Gastroesophageal sphincter (tissue), 4 donors: ENCODE data around the gene CNOT11. TPM values are rescaled to one million over a fixed set of nuclear protein-coding genes. Genes with fewer than 3 reads are reported as not detected.

Experiments used
- ATAC-seq: fragments of 150-250 bp; one replicate; pipeline ENCODE4 v1.9.1; 2016; ENCODE audit warnings: mild to moderate bottlenecking, moderate library complexity
- H3K27ac ChIP-seq, 4 donors: fragments of 200-600 bp; sonication (generic) in 3 of 4; 1 replicate in 3 of 4; 2 replicates in 1 of 4; pipeline ENCODE4 v1.5.1; 2016 to 2019
- H3K27me3 ChIP-seq: fragments of 200-600 bp; sonication (generic); one replicate; pipeline ENCODE4 v1.5.1; 2019
- H3K36me3 ChIP-seq, 2 donors: fragments of 200-600 bp; sonication (generic); one replicate each; pipeline ENCODE4 v1.5.1; 2019; ENCODE audit warnings: control low read depth in 1 of 2
- H3K4me1 ChIP-seq, 3 donors: fragments of 200-600 bp; sonication (generic); 1 replicate in 2 of 3; 2 replicates in 1 of 3; pipeline ENCODE4 v1.5.1; 2016 to 2019; ENCODE audit warnings: control low read depth in 2 of 3
- H3K4me3 ChIP-seq, 2 donors: fragments of 200-600 bp; sonication (generic); one replicate each; pipeline ENCODE4 v1.5.1; 2019; ENCODE audit warnings: mild to moderate bottlenecking in 1 of 2, moderate library complexity in 1 of 2
- H3K9me3 ChIP-seq, 3 donors: fragments of 200-600 bp; sonication (generic); one replicate each; pipeline ENCODE4 v1.5.1; 2017 to 2019; ENCODE audit warnings: control low read depth in 2 of 3
- CTCF ChIP-seq, 4 experiments: fragments of 200-600 bp in 2 of 4; fragments of 450-650 bp in 2 of 4; sonication (generic) in 1 of 4; IDR thresholded peaks; one replicate each; pipeline ENCODE4 v1.5.1; 2017 to 2019; ENCODE audit warnings: antibody characterized with exemption in 4 of 4, mild to moderate bottlenecking in 2 of 4, moderate library complexity in 2 of 4
- EP300 ChIP-seq: sonication (generic); formaldehyde crosslinking; IDR thresholded peaks from one replicate; pipeline ENCODE4 v1.6.1; 2017; ENCODE audit warnings: antibody characterized with exemption, mild to moderate bottlenecking
- POLR2A ChIP-seq, 2 donors: fragments of 450-650 bp; IDR thresholded peaks; one replicate each; pipeline ENCODE4 v1.6.1; 2017; ENCODE audit warnings: antibody characterized with exemption in 2 of 2, mild to moderate bottlenecking in 2 of 2, moderate library complexity in 1 of 2
- POLR2AphosphoS5 ChIP-seq: sonication (generic); formaldehyde crosslinking; IDR thresholded peaks from one replicate; pipeline ENCODE4 v1.6.1; 2017; ENCODE audit warnings: antibody characterized with exemption
- WGBS, 2 donors: methylation state at CpG; one replicate each; pipeline ENCODE4 v1.1.5; 2018; ENCODE audit warnings: low coverage in 1 of 2; 5-methylcytosine and 5-hydroxymethylcytosine counted together
- total RNA-seq, 4 donors: library from RNA; depleted of rRNA; stranded (reverse); fragments of >200 nt; gene quantifications; one replicate each; pipeline ENCODE4 v1.1.0, GENCODE V29; 2016

CNOT11 gene
- total RNA-seq, 4 donors from 2014 or later: 26.8 to 36.7 (median 27.8) TPM

- WGBS, 2 donors: 70 to 100% methylated on average over 1 of the region's 1 CpG
- TF ChIP-seq POLR2A (IDR thresholded peaks at IDR 0.05) (no peak), EP300 (no peak), CTCF (IDR thresholded peaks at IDR 0.05) (no peak), POLR2AphosphoS5 (no peak)
- no peak overlapping the region for H3K4me3 ChIP-seq
Observed at GRCh38 chr2:101303688-101304087, 51.0 kb downstream of the CNOT11 start.

GRCh38 chr2:101305035-101305434, 52.3 kb downstream of the CNOT11 start:
- ATAC-seq: no peak
- no peaks in the 10 kb centered on the region for H3K36me3 ChIP-seq
- TF ChIP-seq EP300 (no peak), POLR2A (IDR thresholded peaks at IDR 0.05) (no peak), POLR2AphosphoS5 (no peak), CTCF (IDR thresholded peaks at IDR 0.05) (no peak)
- H3K4me3 ChIP-seq: no peak overlapping the region
- H3K9me3 ChIP-seq: no peaks in the 10 kb centered on the region
- H3K27ac ChIP-seq: peak overlapping the region in 2 of 4 donors; percentile 86 to 91
- WGBS, 2 donors: 33 to 63% methylated on average over 1 to 3 of the region's 4 CpGs
- peaks cover 0 to 88% (median 19%) of the 10 kb centered on the region in 3 donors for H3K4me1 ChIP-seq
- H3K27me3 ChIP-seq: no peaks in the 10 kb centered on the region

More at GRCh38 chr2:101303688-101304087, 51.0 kb downstream of the CNOT11 start:
- H3K36me3 ChIP-seq: no peaks in the 10 kb centered on the region
- no peak for ATAC-seq
- no peak overlapping the region for H3K27ac ChIP-seq
- H3K9me3 ChIP-seq: no peaks in the 10 kb centered on the region
- no peaks in the 10 kb centered on the region for H3K27me3 ChIP-seq
- peaks cover 0 to 92% (median 29%) of the 10 kb centered on the region in 3 donors for H3K4me1 ChIP-seq

- Histone ChIP-seq H3K36me3 (no peaks in the 10 kb centered on the region), H3K4me3 (peak overlapping the region in 1 of 2 donors; percentile 99), H3K9me3 (no peaks in the 10 kb centered on the region), H3K4me1 (peaks cover 0 to 83% (median 18%) of the 10 kb centered on the region in 3 donors), H3K27ac (peak overlapping the region in 3 of 4 donors; percentile 86 to 91 (median 86)), H3K27me3 (no peaks in the 10 kb centered on the region)
- no peak for ATAC-seq
- TF ChIP-seq POLR2AphosphoS5 (peak; percentile 29), CTCF (IDR thresholded peaks at IDR 0.05) (no peak), POLR2A (IDR thresholded peaks at IDR 0.05) (no peak), EP300 (no peak)
- WGBS, 2 donors: 40 to 42% methylated on average over 5 to 6 of the region's 7 CpGs
Observed at GRCh38 chr2:101305492-101306078, 52.9 kb downstream of the CNOT11 start.

- H3K4me3 ChIP-seq: peak overlapping the region; percentile 81 to 99
- no peak for ATAC-seq
- H3K27ac ChIP-seq: peak overlapping the region in 3 of 4 donors; percentile 86 to 91 (median 86)
- H3K27me3 ChIP-seq: no peaks in the 10 kb centered on the region
- no peaks in the 10 kb centered on the region for H3K9me3 ChIP-seq
- H3K4me1 ChIP-seq: peaks cover 0 to 75% (median 18%) of the 10 kb centered on the region in 3 donors
- WGBS, 2 donors: 52 to 64% methylated on average over 5 to 7 of the region's 7 CpGs
- H3K36me3 ChIP-seq: no peaks in the 10 kb centered on the region
- TF ChIP-seq POLR2A (IDR thresholded peaks at IDR 0.05): no peak
- no peak for TF ChIP-seq EP300
- TF ChIP-seq POLR2AphosphoS5: no peak
- TF ChIP-seq CTCF (IDR thresholded peaks at IDR 0.05): no peak
Observed at GRCh38 chr2:101306410-101306809, 53.7 kb downstream of the CNOT11 start.

- peaks cover 0 to 64% (median 18%) of the 10 kb centered on the region in 3 donors for H3K4me1 ChIP-seq
- no peak for ATAC-seq
- H3K4me3 ChIP-seq: peak overlapping the region; percentile 81 to 99
- no peaks in the 10 kb centered on the region for H3K36me3 ChIP-seq
- TF ChIP-seq POLR2AphosphoS5: no peak
- no peak for TF ChIP-seq POLR2A (IDR thresholded peaks at IDR 0.05)
- TF ChIP-seq EP300: no peak
- no peak for TF ChIP-seq CTCF (IDR thresholded peaks at IDR 0.05)
- WGBS, 2 donors: 26 to 57% methylated on average over 7 to 9 of the region's 9 CpGs
- H3K9me3 ChIP-seq: no peaks in the 10 kb centered on the region
- peak overlapping the region; percentile 62 to 91 (median 86) for H3K27ac ChIP-seq
- no peaks in the 10 kb centered on the region for H3K27me3 ChIP-seq
Observed at GRCh38 chr2:101307503-101307902, 54.8 kb downstream of the CNOT11 start.
